Measurements from ENCODE around the gene FILIP1L.

Gene FILIP1L

GRCh38 chr3:99945328-99945995 is 168.8 kb downstream of the FILIP1L start:
- no peak for DNase-seq

GRCh38 chr3:99943931-99944761 is 170.2 kb downstream of the FILIP1L start:
- no peak for DNase-seq

DNA sequence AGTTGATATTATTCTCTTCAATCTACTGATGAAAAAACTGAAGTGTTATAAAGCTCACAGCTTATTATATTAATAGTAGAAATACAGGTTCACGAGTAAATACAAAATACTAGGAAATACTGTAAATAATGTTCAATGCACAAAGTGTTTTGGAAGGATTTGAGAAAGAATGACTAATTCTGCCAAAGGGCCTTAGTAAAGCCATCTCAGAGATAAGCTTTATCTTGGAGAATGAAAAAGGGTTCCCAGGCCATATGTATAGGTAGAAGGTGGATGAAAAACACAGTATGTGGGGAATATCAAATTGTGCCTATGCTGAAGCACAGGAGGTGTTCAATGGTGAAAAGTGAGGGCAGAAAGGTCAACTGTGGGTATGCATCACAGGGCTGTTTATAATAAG is 173.1 kb downstream of the FILIP1L start:
- DNase-seq: no peak

- no peak for DNase-seq
Observed at GRCh38 chr3:99940350-99940749, 174.0 kb downstream of the FILIP1L start.

GRCh38 chr3:99939876-99940275 is 174.4 kb downstream of the FILIP1L start:
- no peak for DNase-seq

- no peak for DNase-seq
Observed at GRCh38 chr3:99938270-99938911, 175.9 kb downstream of the FILIP1L start.

- no peak for DNase-seq
Observed at GRCh38 chr3:99934975-99935797, 179.1 kb downstream of the FILIP1L start.

DNA sequence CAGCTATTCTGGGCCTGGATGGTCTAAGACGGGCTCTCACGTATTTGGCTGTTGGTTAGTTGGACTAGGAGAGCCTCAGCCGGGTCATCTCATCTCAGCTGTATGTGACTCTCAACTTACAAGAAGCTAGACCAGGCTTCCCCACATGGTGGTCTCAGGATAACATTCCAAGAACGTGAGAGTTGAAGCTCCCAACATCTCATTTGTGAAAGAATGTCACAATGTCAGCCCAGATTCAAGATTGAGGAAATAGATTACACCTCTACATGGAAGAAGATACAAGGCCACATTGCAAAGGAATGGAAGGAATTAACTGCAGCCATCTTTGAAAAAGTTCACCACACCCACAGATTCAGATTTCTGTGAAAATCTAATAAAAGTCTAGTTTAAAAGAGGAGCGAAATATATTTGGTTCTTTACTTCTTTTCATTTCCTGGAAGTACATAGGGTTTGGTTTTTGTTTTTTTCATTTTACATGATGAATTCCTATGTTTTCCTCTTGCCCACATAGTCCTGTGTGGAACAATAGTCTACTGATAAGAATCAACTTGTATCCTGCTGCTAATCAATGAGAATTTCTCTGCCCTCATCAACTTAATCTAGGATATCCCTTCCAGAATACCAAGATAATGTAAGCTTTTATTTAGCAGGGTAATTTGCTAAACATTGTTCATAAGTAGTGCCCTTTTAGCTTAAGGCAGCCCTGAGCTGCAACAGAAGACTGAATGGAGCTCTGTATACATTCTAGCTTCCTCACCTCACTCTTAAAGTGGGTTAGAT is 180.1 kb downstream of the FILIP1L start:
- no peak for DNase-seq

GRCh38 chr3:99931059-99931458 is 183.2 kb downstream of the FILIP1L start:
- no peak for DNase-seq

- no peak for DNase-seq
Observed at GRCh38 chr3:99929745-99930139, 184.6 kb downstream of the FILIP1L start.

DNA sequence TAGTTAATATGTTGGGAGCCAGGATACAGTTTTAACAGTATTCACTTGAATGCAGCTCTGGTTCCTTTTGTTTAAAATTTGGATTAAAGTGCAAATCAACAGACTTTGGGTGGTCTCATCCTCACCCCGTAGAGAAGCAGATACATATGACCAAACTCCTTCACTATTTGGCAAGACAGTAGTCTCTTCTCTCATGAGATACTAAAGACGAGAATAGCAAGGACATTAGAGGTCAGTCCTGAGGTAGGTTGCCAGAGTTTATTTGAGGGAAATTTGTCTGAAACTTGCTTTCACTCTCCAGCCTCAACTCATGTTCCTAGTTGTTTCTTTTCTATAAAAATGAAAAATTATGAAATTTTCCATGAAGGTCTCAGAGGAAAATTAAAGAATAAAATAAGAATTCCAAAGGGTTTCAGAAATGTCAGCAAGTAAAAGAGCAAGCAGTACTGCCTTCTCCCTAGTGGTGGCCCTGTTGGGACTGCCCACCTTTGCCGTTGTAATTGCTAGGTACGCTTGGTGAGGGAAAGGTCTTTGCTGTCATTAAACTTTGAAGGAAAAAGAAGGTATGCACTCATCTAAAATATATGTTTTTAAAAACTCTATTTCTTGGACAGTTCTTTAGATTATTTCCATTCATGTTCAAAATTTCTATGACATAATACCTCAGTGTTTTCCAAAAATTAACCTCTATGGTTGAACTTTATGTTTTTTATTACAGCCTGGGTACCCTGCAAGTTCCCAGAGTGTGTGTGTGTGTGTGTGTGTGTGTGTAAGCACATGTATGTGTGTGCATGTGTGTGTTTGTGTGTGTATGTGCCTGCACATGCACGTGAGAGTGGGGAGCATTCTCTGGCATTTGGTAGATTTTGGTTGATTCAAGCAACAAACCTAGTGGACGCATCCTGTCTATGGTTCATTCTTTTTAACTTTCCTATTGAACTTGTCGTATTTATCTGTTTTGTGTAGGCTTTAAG is 185.2 kb downstream of the FILIP1L start:
- DNase-seq: no peak

DNA sequence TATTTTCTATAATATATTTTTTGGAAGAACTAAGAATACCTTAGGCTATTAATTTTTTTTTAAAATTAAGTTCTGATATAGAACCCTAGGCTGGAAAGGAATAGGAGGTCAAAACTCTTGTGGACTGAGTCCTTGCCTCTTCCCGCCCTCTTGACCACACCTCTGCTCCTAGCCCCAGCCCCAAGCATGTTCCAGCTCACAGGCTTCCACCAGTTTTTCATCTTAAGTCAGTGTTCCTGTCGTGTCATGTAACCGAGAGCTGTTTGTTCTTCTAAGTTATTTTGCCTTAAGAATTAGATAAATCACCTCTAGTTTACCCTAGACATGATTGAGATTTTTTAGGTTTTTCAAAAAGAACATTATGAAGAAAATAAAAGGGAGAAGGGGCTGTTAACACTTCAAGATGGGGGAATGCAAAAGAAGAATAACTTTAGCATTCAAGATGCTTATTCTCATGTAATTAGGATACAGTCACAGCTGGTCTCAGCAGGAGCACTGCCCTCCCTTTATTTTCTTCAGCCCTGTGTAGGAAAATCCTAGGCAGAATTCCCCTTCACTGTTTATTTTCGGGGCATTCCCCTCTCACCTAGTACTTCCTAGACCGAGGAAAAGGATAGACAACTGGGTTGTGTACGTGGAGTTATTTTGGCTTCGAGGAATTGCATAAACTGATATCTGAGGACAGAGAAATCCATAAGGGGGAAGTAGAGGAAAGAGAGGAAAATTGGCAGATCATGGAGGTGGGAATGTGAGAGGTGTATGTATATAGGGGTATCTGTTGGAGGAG is 186.4 kb downstream of the FILIP1L start:
- DNase-seq: no peak

GRCh38 chr3:99925584-99926230 is 188.6 kb downstream of the FILIP1L start:
- DNase-seq: no peak

DNA sequence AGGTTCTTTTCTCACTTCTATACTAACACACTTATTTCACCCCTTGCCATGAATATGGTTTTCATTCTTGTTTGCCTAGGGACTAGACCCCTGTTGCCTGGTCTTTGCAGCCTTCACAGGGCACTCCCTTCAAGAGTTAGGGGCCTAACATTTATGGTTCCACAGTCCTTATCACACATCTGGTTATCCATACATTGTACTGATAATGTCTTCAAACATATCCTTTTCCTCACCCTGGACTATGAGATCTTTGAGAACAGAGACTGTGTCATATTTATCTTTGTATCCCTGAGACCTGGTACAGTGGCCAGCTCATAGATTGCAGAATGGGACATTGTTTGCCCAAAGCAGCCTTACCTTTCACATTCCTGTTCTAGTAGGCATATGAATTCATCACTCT is 190.4 kb downstream of the FILIP1L start:
- DNase-seq: no peak

DNA sequence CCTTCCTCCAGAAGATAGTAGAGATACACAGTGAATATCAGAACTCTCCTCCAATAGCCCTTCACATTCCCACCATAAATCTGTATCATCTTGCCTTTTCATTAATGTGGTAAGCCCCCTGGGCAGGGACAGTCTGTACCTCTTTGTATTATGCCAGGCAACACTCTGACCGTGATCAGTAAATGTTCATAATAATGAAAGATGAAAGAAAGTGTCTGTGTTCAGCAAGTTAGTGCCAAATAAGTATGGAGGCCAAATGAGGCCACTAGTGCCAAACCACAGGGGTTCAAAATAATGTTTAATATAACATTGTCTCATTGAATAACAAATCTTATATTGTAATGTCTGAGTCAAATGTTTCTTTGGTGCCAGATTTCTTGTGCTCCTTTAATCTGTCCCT is 192.3 kb downstream of the FILIP1L start:
- no peak for DNase-seq

DNA sequence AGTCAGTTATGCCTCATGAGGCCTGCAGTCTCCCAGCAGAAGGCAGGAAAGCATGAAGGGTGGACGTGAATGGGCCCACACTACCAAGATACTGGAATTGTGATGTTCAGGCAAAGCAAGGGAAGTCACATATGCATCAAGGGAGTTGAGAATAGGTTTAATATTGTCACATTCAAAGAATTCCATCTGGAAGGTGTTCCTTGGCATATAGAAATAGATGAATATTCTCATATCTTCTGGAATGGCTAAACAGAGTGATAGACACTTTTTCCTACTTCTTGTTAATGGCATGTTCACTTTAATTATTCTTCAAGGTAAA is 193.0 kb downstream of the FILIP1L start:
- no peak for DNase-seq

GRCh38 chr3:99920481-99921376 is 193.6 kb downstream of the FILIP1L start:
- DNase-seq: no peak

- no peak for DNase-seq
Observed at GRCh38 chr3:99919694-99920093, 194.6 kb downstream of the FILIP1L start.

DNA sequence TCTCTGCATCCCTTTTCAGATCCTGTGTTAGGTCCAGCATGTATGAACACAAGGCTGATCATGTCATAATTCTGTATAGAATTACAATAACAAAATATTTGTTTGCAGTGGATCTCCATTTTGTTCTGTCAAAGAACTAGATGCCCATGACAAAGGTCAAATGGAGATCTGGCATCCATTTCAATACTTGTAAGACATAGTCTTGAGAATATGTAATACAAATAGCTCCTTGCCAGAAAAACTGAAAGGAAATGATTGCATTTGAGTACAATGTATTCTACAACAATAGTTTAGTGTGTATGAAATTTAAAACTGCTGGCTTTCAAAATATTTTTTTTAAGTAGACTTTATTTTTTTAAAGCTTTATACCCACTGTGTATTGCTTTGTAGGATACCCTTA is 195.6 kb downstream of the FILIP1L start:
- DNase-seq: no peak

Data from NCI-H1694 treated with DMSO at 0.1 percent for 48 hours (cell line).